Mucosa of rectum (tissue), 2 donors: ENCODE data around the gene BEND3.
"Not testable (repeated sequence)": the region's sequence is repeated elsewhere in the genome, so short reads cannot be mapped to it uniquely, and the experiment has no call there.

Source experiments
- H3K27ac ChIP-seq, 2 donors: one replicate each; pipeline ENCODE4 v1.7.0; 2013; ENCODE audit warnings: inconsistent platforms in 2 of 2, low read depth in 2 of 2, low read length in 2 of 2
- H3K27me3 ChIP-seq, 2 donors: one replicate each; pipeline ENCODE4 v1.7.0; 2013; ENCODE audit warnings: low read length in 2 of 2; ENCODE audit not compliant: control insufficient read depth in 2 of 2, insufficient read depth in 2 of 2
- H3K36me3 ChIP-seq, 2 donors: one replicate each; pipeline ENCODE4 v1.7.0; 2013; ENCODE audit warnings: low read length in 2 of 2; ENCODE audit not compliant: control insufficient read depth in 2 of 2, insufficient read depth in 2 of 2
- H3K4me1 ChIP-seq, 2 donors: one replicate each; pipeline ENCODE4 v1.7.0; 2013; ENCODE audit warnings: low read length in 2 of 2, mild to moderate bottlenecking in 1 of 2; ENCODE audit not compliant: control insufficient read depth in 2 of 2, insufficient read depth in 2 of 2
- H3K4me3 ChIP-seq, 2 donors: one replicate each; pipeline ENCODE4 v1.7.0; 2013; ENCODE audit warnings: low read length in 2 of 2
- H3K9ac ChIP-seq, 2 donors: one replicate each; pipeline ENCODE4 v1.7.0; 2013; ENCODE audit warnings: low read length in 2 of 2, low read depth in 1 of 2, mild to moderate bottlenecking in 1 of 2
- H3K9me3 ChIP-seq, 2 donors: one replicate each; pipeline ENCODE4 v1.7.0; 2013; ENCODE audit warnings: low read length in 2 of 2; ENCODE audit not compliant: control insufficient read depth in 2 of 2
- donor health status: healthy.
- donor health status: Normal muscosa, but diverticular disease.

BEND3 gene

GRCh38 chr6:107084459-107084858 is 30.9 kb downstream of the BEND3 start:
- not testable (repeated sequence) for H3K9ac ChIP-seq, H3K4me1 ChIP-seq, H3K36me3 ChIP-seq

GRCh38 chr6:107083921-107084320 is 31.4 kb downstream of the BEND3 start:
- H3K9me3 ChIP-seq: no peaks in the 10 kb centered on the region
- no peaks in the 10 kb centered on the region for H3K4me1 ChIP-seq
- H3K4me3 ChIP-seq: no peak overlapping the region
- peaks cover 0 to 4% of the 10 kb centered on the region in 2 donors for H3K36me3 ChIP-seq
- H3K27ac ChIP-seq: no peak overlapping the region
- no peak overlapping the region for H3K9ac ChIP-seq
- no peaks in the 10 kb centered on the region for H3K27me3 ChIP-seq

More at GRCh38 chr6:107084459-107084858, 30.9 kb downstream of the BEND3 start:
- not testable (repeated sequence) for H3K9me3 ChIP-seq, H3K27me3 ChIP-seq, H3K27ac ChIP-seq, H3K4me3 ChIP-seq

- H3K36me3 ChIP-seq: peaks cover 0 to 4% of the 10 kb centered on the region in 2 donors
- H3K27ac ChIP-seq: no peak overlapping the region
- no peaks in the 10 kb centered on the region for H3K27me3 ChIP-seq
- no peak overlapping the region for H3K9ac ChIP-seq
- no peaks in the 10 kb centered on the region for H3K9me3 ChIP-seq
- no peak overlapping the region for H3K4me3 ChIP-seq
- no peaks in the 10 kb centered on the region for H3K4me1 ChIP-seq
Measured at GRCh38 chr6:107083047-107083768, 32.1 kb downstream of the BEND3 start.

- H3K27me3 ChIP-seq: no peaks in the 10 kb centered on the region
- H3K4me3 ChIP-seq: no peak overlapping the region
- no peaks in the 10 kb centered on the region for H3K9me3 ChIP-seq
- no peak overlapping the region for H3K9ac ChIP-seq
- no peak overlapping the region for H3K27ac ChIP-seq
- H3K36me3 ChIP-seq: peaks cover 0 to 4% of the 10 kb centered on the region in 2 donors
- no peaks in the 10 kb centered on the region for H3K4me1 ChIP-seq
Measured at GRCh38 chr6:107082045-107082444, 33.3 kb downstream of the BEND3 start.

GRCh38 chr6:107080036-107080435 is 35.3 kb downstream of the BEND3 start:
- no peak overlapping the region for H3K4me3 ChIP-seq
- peaks cover 0 to 4% of the 10 kb centered on the region in 2 donors for H3K4me1 ChIP-seq
- H3K9me3 ChIP-seq: no peaks in the 10 kb centered on the region
- H3K9ac ChIP-seq: no peak overlapping the region
- H3K36me3 ChIP-seq: peaks cover 0 to 4% of the 10 kb centered on the region in 2 donors
- no peaks in the 10 kb centered on the region for H3K27me3 ChIP-seq
- no peak overlapping the region for H3K27ac ChIP-seq

GRCh38 chr6:107079429-107079828 is 35.9 kb downstream of the BEND3 start:
- no peaks in the 10 kb centered on the region for H3K27me3 ChIP-seq
- no peaks in the 10 kb centered on the region for H3K9me3 ChIP-seq
- H3K36me3 ChIP-seq: peaks cover 0 to 1% of the 10 kb centered on the region in 2 donors
- H3K9ac ChIP-seq: no peak overlapping the region
- peaks cover 0 to 4% of the 10 kb centered on the region in 2 donors for H3K4me1 ChIP-seq
- H3K4me3 ChIP-seq: no peak overlapping the region
- no peak overlapping the region for H3K27ac ChIP-seq

- H3K27ac ChIP-seq: no peak overlapping the region
- H3K4me3 ChIP-seq: no peak overlapping the region
- H3K4me1 ChIP-seq: peaks cover 3 to 9% of the 10 kb centered on the region in 2 donors
- H3K9ac ChIP-seq: no peak overlapping the region
- H3K9me3 ChIP-seq: no peaks in the 10 kb centered on the region
- H3K36me3 ChIP-seq: no peaks in the 10 kb centered on the region
- no peaks in the 10 kb centered on the region for H3K27me3 ChIP-seq
Measured at GRCh38 chr6:107077710-107078109, 37.6 kb downstream of the BEND3 start.

- no peak overlapping the region for H3K9ac ChIP-seq
Measured at GRCh38 chr6:107075951-107076381, 39.3 kb downstream of the BEND3 start.

GRCh38 chr6:107070686-107071085 is 44.6 kb downstream of the BEND3 start:
- H3K36me3 ChIP-seq: peaks cover 3 to 4% of the 10 kb centered on the region in 2 donors
- H3K9me3 ChIP-seq: no peaks in the 10 kb centered on the region
- H3K4me3 ChIP-seq: no peak overlapping the region
- H3K27me3 ChIP-seq: no peaks in the 10 kb centered on the region
- H3K9ac ChIP-seq: no peak overlapping the region
- H3K4me1 ChIP-seq: peaks cover 3 to 6% of the 10 kb centered on the region in 2 donors
- no peak overlapping the region for H3K27ac ChIP-seq

More at GRCh38 chr6:107075951-107076381, 39.3 kb downstream of the BEND3 start:
- H3K27me3 ChIP-seq: no peaks in the 10 kb centered on the region
- H3K9me3 ChIP-seq: no peaks in the 10 kb centered on the region
- peaks cover 3 to 9% of the 10 kb centered on the region in 2 donors for H3K4me1 ChIP-seq
- no peaks in the 10 kb centered on the region for H3K36me3 ChIP-seq
- no peak overlapping the region for H3K27ac ChIP-seq
- H3K4me3 ChIP-seq: no peak overlapping the region

GRCh38 chr6:107069631-107070548 is 45.4 kb downstream of the BEND3 start:
- no peak overlapping the region for H3K27ac ChIP-seq
- peaks cover 3 to 4% of the 10 kb centered on the region in 2 donors for H3K36me3 ChIP-seq
- H3K27me3 ChIP-seq: no peaks in the 10 kb centered on the region

More at GRCh38 chr6:107069631-107070548, 45.4 kb downstream of the BEND3 start:
- Histone ChIP-seq H3K9ac (no peak overlapping the region), H3K4me1 (peaks cover 3 to 6% of the 10 kb centered on the region in 2 donors), H3K9me3 (no peaks in the 10 kb centered on the region), H3K4me3 (no peak overlapping the region)
